Adrenal gland (tissue), 12 donors: ENCODE results near the gene C21orf58. TPM values are rescaled to one million over a fixed set of nuclear protein-coding genes. Genes with fewer than 3 reads are reported as not detected.

ENCODE experiments used
- DNase-seq, 7 donors: peaks; one replicate each; pipeline ENCODE4 v3.0.0-alpha.2; 2019 to 2020
- H3K27ac ChIP-seq, 5 donors: fragments of 200-600 bp; sonication (generic) in 4 of 5; 1 replicate in 3 of 5; 2 replicates in 2 of 5; pipeline versions ENCODE4 v1.5.1 to v1.8.0; 2016 to 2020; ENCODE audit warnings: mild to moderate bottlenecking in 1 of 5
- H3K27me3 ChIP-seq: fragments of 200-600 bp; 2 replicates; pipeline ENCODE4 v1.8.0; 2021
- H3K36me3 ChIP-seq, 2 donors: fragments of 200-600 bp; replicated peaks in 1 of 2; 1 replicate in 1 of 2; 2 replicates in 1 of 2; pipeline versions ENCODE4 v1.5.1 to v1.8.0; 2018 to 2022
- H3K4me1 ChIP-seq, 2 donors: fragments of 200-600 bp; replicated peaks in 1 of 2; 1 replicate in 1 of 2; 2 replicates in 1 of 2; pipeline versions ENCODE4 v1.5.1 to v1.8.0; 2018 to 2021
- H3K4me3 ChIP-seq, 4 donors: fragments of 200-600 bp; sonication (generic) in 3 of 4; one replicate each; pipeline ENCODE4 v1.5.1; 2016 to 2018
- H3K9me3 ChIP-seq, 3 donors: fragments of 200-600 bp; sonication (generic) in 1 of 3; replicated peaks in 1 of 3; 1 replicate in 2 of 3; 2 replicates in 1 of 3; pipeline versions ENCODE4 v1.5.1 to v1.8.0; 2016 to 2021
- CTCF ChIP-seq, 6 experiments: fragments of 450-650 bp in 4 of 6; fragments of 200-600 bp in 2 of 6; sonication (generic) in 1 of 6; IDR thresholded peaks; 1 replicate in 5 of 6; 2 replicates in 1 of 6; pipeline versions ENCODE4 v1.5.1 to v1.8.0; 2016 to 2021; ENCODE audit warnings: antibody characterized with exemption in 6 of 6, mild to moderate bottlenecking in 2 of 6, moderate library complexity in 1 of 6
- POLR2A ChIP-seq, 2 donors: fragments of 450-650 bp; IDR thresholded peaks; one replicate each; pipeline ENCODE4 v1.6.1; 2017; ENCODE audit warnings: antibody characterized with exemption in 2 of 2, mild to moderate bottlenecking in 2 of 2, moderate library complexity in 1 of 2
- WGBS, 4 donors: extraction: QIAGEN DNeasy Blood & Tissue Kit in 2 of 4; methylation state at CpG; one replicate each; pipeline versions ENCODE4 v1.1.5 to v1.1.7; 2013 to 2017; 5-methylcytosine and 5-hydroxymethylcytosine counted together
- intact Hi-C, 2 donors: fragments of 100-400 bp; cut with DNase I; formaldehyde crosslinking; loops; one replicate each; pipeline versions ENCODE4 v1.14.1 to v1.15.0; 2022 to 2023
- polyA plus RNA-seq, 3 donors: library from polyadenylated mRNA; stranded (reverse); fragments of 200-250 nt in 2 of 3; fragments of 350-450 nt in 1 of 3; fragmentation: Illumina TruSeq in 1 of 3; extraction: RNeasy Lipid Tissue Mini Kit (QIAGEN cat#74804) in 1 of 3; gene quantifications; one replicate each; pipeline ENCODE4 v1.2.3, GENCODE V29; 2013 to 2014
- total RNA-seq, 9 donors: library from RNA; depleted of rRNA in 4 of 9; stranded (reverse); fragments of >200 nt in 4 of 9; fragments of 120-200 nt in 1 of 9; fragmentation: NEBNext Ultra II Directional in 1 of 9; extraction: Animal tissue kit (Norgen Biotek cat#: 25700) in 1 of 9; gene quantifications; one replicate each; pipeline versions ENCODE4 v1.1.0 to v1.2.4, GENCODE V29; 2013 to 2023
- donor health status: healthy with polysubstance abuse.
- donor health status: Bipolar disorder and iron deficiency.
- donor health status: DM: yes; HTN: yes; CAD: no.
- donor health status: DM: no; HTN: no; CAD: no.
- donor health status: DM: no; HTN: no; CAD: no.
- donor health status: DM: yes; HTN: yes; CAD: no.

C21orf58 gene
- total and polyA plus RNA-seq, 12 donors, result 0.46 to 15.0 (median 2.3) TPM

DNA sequence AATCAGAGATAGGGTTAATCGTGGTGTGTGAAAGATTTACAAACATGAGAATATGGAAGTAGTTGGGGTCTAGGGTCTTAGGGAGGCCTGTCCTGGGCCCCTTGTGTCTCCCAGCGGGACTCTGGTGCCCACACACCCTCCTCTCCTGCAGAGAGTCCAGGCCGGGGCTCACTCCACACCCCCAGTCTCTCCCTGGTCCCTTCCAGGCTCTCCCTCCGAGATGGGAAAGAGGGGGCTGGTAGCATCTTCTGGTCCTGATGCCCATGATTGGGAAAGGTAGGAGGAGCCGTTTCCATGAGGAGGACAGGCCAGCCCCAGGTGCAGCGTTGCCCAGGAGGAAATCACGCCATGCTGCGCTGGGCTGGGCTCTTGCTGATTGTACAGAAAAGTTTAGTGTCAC, 26.9 kb upstream of the C21orf58 start:
- H3K36me3 ChIP-seq, result peaks cover 0 to 85% of the 10 kb centered on the region in 2 donors
- WGBS, 4 donors, result 94 to 96% (median 95%) methylated on average over 8 of the region's 8 CpGs
- TF ChIP-seq POLR2A (IDR thresholded peaks at IDR 0.05), result no peak
- TF ChIP-seq CTCF (IDR thresholded peaks at IDR 0.05), result no peak
- intact Hi-C loops, result no loop called here
- H3K4me1 ChIP-seq, result peaks cover 3 to 15% of the 10 kb centered on the region in 2 donors
- no peaks in the 10 kb centered on the region for H3K9me3 ChIP-seq
- DNase-seq, result no peak
- H3K27ac ChIP-seq, result no peak overlapping the region
- H3K27me3 ChIP-seq, result no peaks in the 10 kb centered on the region
- H3K4me3 ChIP-seq, result no peak overlapping the region

DNA sequence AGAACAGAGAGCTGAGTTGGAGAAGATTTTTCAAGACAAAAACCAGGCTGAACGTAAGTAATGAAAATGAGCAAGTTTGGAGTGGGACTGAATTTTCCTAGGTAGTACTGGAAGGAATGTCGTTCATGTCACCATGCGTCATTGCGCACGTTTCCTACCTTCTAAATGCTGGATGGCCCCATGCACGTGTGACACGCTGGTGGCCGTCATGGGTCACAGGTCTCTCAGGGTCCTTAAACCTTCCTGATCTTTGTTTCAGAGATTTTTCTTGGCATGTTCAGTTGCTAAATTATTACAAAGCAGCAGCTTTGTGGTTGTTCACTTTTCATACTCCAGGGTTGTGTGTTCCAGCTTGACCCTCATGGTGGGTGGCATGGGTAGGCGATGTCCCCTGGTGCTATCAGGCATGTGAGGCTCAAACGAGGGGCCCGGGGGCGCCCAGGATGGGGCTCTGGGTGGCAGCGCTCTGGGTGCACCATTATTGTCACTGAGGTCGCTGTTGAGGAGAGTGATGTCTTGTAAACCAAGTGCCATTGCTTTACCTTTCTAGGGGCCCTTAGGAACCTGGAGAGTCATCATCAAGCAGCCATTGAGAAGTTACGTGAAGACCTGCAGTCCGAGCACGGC, 25.6 kb upstream of the C21orf58 start:
- DNase-seq, result no peak
- peaks cover 0 to 75% of the 10 kb centered on the region in 2 donors for H3K36me3 ChIP-seq
- no peak overlapping the region for H3K27ac ChIP-seq
- no peaks in the 10 kb centered on the region for H3K27me3 ChIP-seq
- no peak for TF ChIP-seq CTCF (IDR thresholded peaks at IDR 0.05)
- TF ChIP-seq POLR2A (IDR thresholded peaks at IDR 0.05), result no peak
- no peaks in the 10 kb centered on the region for H3K9me3 ChIP-seq
- intact Hi-C loops, result no loop called here
- H3K4me3 ChIP-seq, result no peak overlapping the region
- peaks cover 3 to 15% of the 10 kb centered on the region in 2 donors for H3K4me1 ChIP-seq
- WGBS, 4 donors, result 94 to 98% (median 97%) methylated on average over 17 of the region's 17 CpGs

DNA sequence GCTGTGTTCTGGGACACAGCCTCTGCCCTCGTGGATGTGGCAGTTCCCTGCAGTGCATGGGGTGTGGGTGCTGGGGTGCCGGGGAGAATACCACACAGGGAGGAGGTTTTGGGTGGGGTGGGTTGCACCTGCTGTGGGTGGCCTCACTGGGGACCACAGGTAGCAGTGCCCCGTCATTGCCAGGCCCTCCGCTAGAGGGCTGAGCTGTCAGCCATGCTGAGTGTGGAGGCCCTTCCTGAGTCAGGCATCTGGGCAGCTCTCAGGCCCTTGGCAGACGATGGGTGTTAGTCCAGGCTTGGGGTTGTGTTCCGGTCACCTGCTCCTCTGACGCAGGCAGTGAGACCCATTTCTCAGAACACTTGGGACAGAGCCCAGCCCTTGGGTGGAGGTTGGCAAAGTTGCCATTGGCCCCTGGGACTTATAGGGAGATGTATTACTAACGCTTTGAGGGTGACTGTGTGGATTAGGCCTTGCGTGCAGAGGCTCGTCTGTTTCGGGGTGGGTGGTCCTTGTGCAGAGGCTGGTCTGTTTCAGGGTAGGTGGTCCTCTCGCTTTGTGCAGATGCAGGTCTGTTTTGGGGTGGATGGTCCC, 24.2 kb upstream of the C21orf58 start:
- peaks cover 3 to 15% of the 10 kb centered on the region in 2 donors for H3K4me1 ChIP-seq
- DNase-seq, result peak; percentile 80 to 96 (median 93)
- TF ChIP-seq CTCF (IDR thresholded peaks at IDR 0.05), result peak in 5 of 6 experiments; percentile 25 to 72 (median 63)
- TF ChIP-seq POLR2A (IDR thresholded peaks at IDR 0.05), result peak in 1 of 2 donors; percentile 11
- peak overlapping the region in 2 of 5 donors; percentile 86 to 91 for H3K27ac ChIP-seq
- 57 to 68% (median 66%) methylated on average over 8 to 12 of the region's 12 CpGs for WGBS, 4 donors
- no peaks in the 10 kb centered on the region for H3K27me3 ChIP-seq
- H3K36me3 ChIP-seq, result peaks cover 0 to 62% of the 10 kb centered on the region in 2 donors
- H3K9me3 ChIP-seq, result no peaks in the 10 kb centered on the region
- no peak overlapping the region for H3K4me3 ChIP-seq
- intact Hi-C loops, result no loop called here

DNA sequence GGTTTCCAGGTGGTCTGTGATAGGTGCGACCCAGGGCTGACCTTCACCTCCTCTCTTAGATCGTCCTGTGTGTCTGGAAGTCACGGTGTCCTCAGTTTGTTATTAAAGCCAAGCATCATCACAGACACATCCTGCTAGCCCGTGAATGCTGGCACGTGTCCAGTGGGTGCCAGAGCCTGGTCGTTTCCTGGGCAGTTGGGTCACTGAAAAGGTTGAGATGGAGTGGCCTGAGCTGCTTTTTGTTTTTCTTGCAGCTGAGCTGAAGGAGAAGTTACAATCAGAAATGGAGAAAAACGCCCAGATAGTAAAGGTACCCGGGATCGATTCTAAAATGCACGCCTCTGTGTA, 23.5 kb upstream of the C21orf58 start:
- no peaks in the 10 kb centered on the region for H3K27me3 ChIP-seq
- DNase-seq, result peak in 3 of 7 donors; percentile 34 to 54 (median 50)
- peak overlapping the region in 3 of 5 donors; percentile 66 to 91 (median 86) for H3K27ac ChIP-seq
- H3K4me3 ChIP-seq, result no peak overlapping the region
- intact Hi-C loops, result no loop called here
- 56 to 67% (median 60%) methylated on average over 8 to 10 of the region's 10 CpGs for WGBS, 4 donors
- TF ChIP-seq CTCF (IDR thresholded peaks at IDR 0.05), result no peak
- no peak for TF ChIP-seq POLR2A (IDR thresholded peaks at IDR 0.05)
- H3K4me1 ChIP-seq, result peaks cover 3 to 15% of the 10 kb centered on the region in 2 donors
- H3K36me3 ChIP-seq, result peaks cover 0 to 55% of the 10 kb centered on the region in 2 donors
- no peaks in the 10 kb centered on the region for H3K9me3 ChIP-seq
